K562 (cell line): ENCODE measurements around the gene PAK1IP1. TPM values are rescaled to one million over a fixed set of nuclear protein-coding genes. Genes with fewer than 3 reads are reported as not detected.

Experiments used
- ARNT ChIP-seq, 2 experiments: fragments of 450-650 bp; IDR thresholded peaks; 2 replicates each; pipeline ENCODE4 v1.6.1; 2016; ENCODE audit warnings: mild to moderate bottlenecking in 1 of 2
- CBFA2T3 ChIP-seq: fragments of 450-650 bp; IDR thresholded peaks from 2 replicates; pipeline ENCODE4 v1.6.1; 2017
- CBX3 ChIP-seq, 2 experiments: IDR thresholded peaks; 1 replicate in 1 of 2; 2 replicates in 1 of 2; pipeline ENCODE4 v1.6.1; 2012; ENCODE audit warnings: inconsistent platforms in 2 of 2, low read length in 2 of 2, borderline replicate concordance in 1 of 2, control low read depth in 1 of 2
- CC2D1A ChIP-seq: fragments of 450-650 bp; IDR thresholded peaks from 2 replicates; pipeline ENCODE4 v1.6.1; 2017; ENCODE audit warnings: mild to moderate bottlenecking
- CCNT2 ChIP-seq: IDR thresholded peaks from 2 replicates; pipeline ENCODE4 v1.6.1; 2011; ENCODE audit warnings: borderline replicate concordance, low read depth, mild to moderate bottlenecking, moderate library complexity, mixed read lengths, low read length; ENCODE audit not compliant: insufficient read length; ENCODE audit errors: extremely low read depth
- CHCHD3 ChIP-seq: fragments of 250-450 bp; sonication (Bioruptor Pico); IDR thresholded peaks from 2 replicates; pipeline ENCODE4 v2.1.2; 2022; ENCODE audit warnings: mild to moderate bottlenecking
- CREB1 ChIP-seq, 2 experiments: sonication (generic) in 1 of 2; formaldehyde crosslinking in 1 of 2; IDR thresholded peaks; 2 replicates each; pipeline versions ENCODE4 v1.6.1 to v1.8.0; 2012 to 2022; ENCODE audit warnings: inconsistent platforms in 1 of 2, mild to moderate bottlenecking in 1 of 2, missing genetic modification reagents in 1 of 2, moderate library complexity in 1 of 2
- E2F4 ChIP-seq: sonication (generic); formaldehyde crosslinking; IDR thresholded peaks from 2 replicates; pipeline ENCODE4 v1.8.0; 2022; ENCODE audit warnings: mild to moderate bottlenecking, low read depth, missing genetic modification reagents
- ESRRB ChIP-seq: fragments of 250-450 bp; sonication (Bioruptor Pico); IDR thresholded peaks from 2 replicates; pipeline ENCODE4 v1.5.0; 2020; ENCODE audit warnings: mild to moderate bottlenecking, moderate library complexity, borderline replicate concordance
- ETS1 ChIP-seq: conservative IDR thresholded peaks from 2 replicates; pipeline ENCODE4 v1.6.1; 2011; ENCODE audit warnings: low read depth, mild to moderate bottlenecking, low read length; ENCODE audit not compliant: control insufficient read depth
- FOXJ2 ChIP-seq: fragments of 200-800 bp; sonication (Bioruptor generic); IDR thresholded peaks from 2 replicates; pipeline ENCODE4 v1.6.1; 2016; ENCODE audit warnings: missing genetic modification characterization, missing compliant biosample characterization
- GATA2 ChIP-seq: sonication (generic); formaldehyde crosslinking; IDR thresholded peaks from 2 replicates; pipeline ENCODE4 v1.4.0; 2020; ENCODE audit warnings: mild to moderate bottlenecking, missing genetic modification reagents
- GATAD2B ChIP-seq: fragments of 450-650 bp; IDR thresholded peaks from 2 replicates; pipeline ENCODE4 v1.6.1; 2017; ENCODE audit warnings: mild to moderate bottlenecking, borderline replicate concordance
- HMG20A ChIP-seq: fragments of 450-650 bp; formaldehyde crosslinking; conservative IDR thresholded peaks from 2 replicates; pipeline ENCODE4 v1.4.0; 2020; ENCODE audit warnings: mild to moderate bottlenecking, mixed read lengths
- KDM1A ChIP-seq, 2 experiments: fragments of 450-650 bp; IDR thresholded peaks; 2 replicates each; pipeline ENCODE4 v1.6.1; 2016; ENCODE audit warnings: mild to moderate bottlenecking in 2 of 2
- MAFF ChIP-seq: IDR thresholded peaks from 2 replicates; pipeline ENCODE4 v1.6.1; 2012; ENCODE audit warnings: low read length, improper control_type of control experiment
- MAX ChIP-seq: sonication (generic); formaldehyde crosslinking; IDR thresholded peaks from 2 replicates; pipeline ENCODE4 v1.9.0; 2022; ENCODE audit warnings: mild to moderate bottlenecking, missing genetic modification reagents
- MXI1 ChIP-seq: IDR thresholded peaks from 2 replicates; pipeline ENCODE4 v1.6.1; 2011; ENCODE audit warnings: low read depth, mild to moderate bottlenecking, improper control_type of control experiment, low read length
- MYNN ChIP-seq, 2 experiments: sonication (generic); formaldehyde crosslinking in 1 of 2; IDR thresholded peaks; 2 replicates each; pipeline versions ENCODE4 v1.5.0 to v1.6.1; 2016 to 2020; ENCODE audit warnings: antibody characterized with exemption in 1 of 2, missing genetic modification reagents in 1 of 2
- NFIC ChIP-seq: fragments of 450-650 bp; IDR thresholded peaks from 2 replicates; pipeline ENCODE4 v1.6.1; 2017; ENCODE audit warnings: mild to moderate bottlenecking, inconsistent platforms
- NR3C1 ChIP-seq: sonication (generic); formaldehyde crosslinking; IDR thresholded peaks from 2 replicates; pipeline ENCODE4 v1.8.1; 2022; ENCODE audit warnings: missing genetic modification reagents
- POLR2H ChIP-seq: IDR thresholded peaks from 2 replicates; pipeline ENCODE4 v1.6.1; 2016; ENCODE audit warnings: missing genetic modification characterization, low read depth, mild to moderate bottlenecking, control low read depth, missing compliant biosample characterization, moderate library complexity
- SAFB2 ChIP-seq: fragments of 200-400 bp; formaldehyde crosslinking; IDR thresholded peaks from 2 replicates; pipeline ENCODE4 v1.6.1; 2018; ENCODE audit warnings: borderline replicate concordance, low read length, low read depth, moderate library complexity; ENCODE audit not compliant: severe bottlenecking
- SIN3A ChIP-seq, 2 experiments: fragments of 150-350 bp in 1 of 2; IDR thresholded peaks; 2 replicates each; pipeline ENCODE4 v1.6.1; 2011 to 2016; ENCODE audit warnings: borderline replicate concordance in 2 of 2, low read depth in 2 of 2, low read length in 2 of 2, mild to moderate bottlenecking in 2 of 2, moderate library complexity in 2 of 2; ENCODE audit not compliant: control insufficient read depth in 1 of 2
- ZBED1 ChIP-seq: IDR thresholded peaks from 2 replicates; pipeline ENCODE4 v1.6.1; 2014
- ZFX ChIP-seq: sonication (generic); formaldehyde crosslinking; IDR thresholded peaks from 2 replicates; pipeline ENCODE4 v1.8.0; 2022; ENCODE audit warnings: mild to moderate bottlenecking, missing genetic modification reagents, moderate library complexity
- ZNF444 ChIP-seq: fragments of 250-450 bp; sonication (Bioruptor Pico); IDR thresholded peaks from 2 replicates; pipeline ENCODE4 v1.4.0; 2020; ENCODE audit warnings: mild to moderate bottlenecking, moderate library complexity
- ZNF589 ChIP-seq: fragments of 200-800 bp; sonication (Bioruptor generic); IDR thresholded peaks from 2 replicates; pipeline ENCODE4 v1.6.1; 2016; ENCODE audit warnings: low read depth, missing genetic modification characterization, missing compliant biosample characterization
- ZNF780A ChIP-seq: fragments of 250-450 bp; sonication (Bioruptor Pico); IDR thresholded peaks from 2 replicates; pipeline ENCODE4 v1.5.0; 2021; ENCODE audit warnings: mild to moderate bottlenecking
- polyA plus RNA-seq, 8 experiments: library from polyadenylated mRNA; depleted of rRNA in 4 of 8; stranded (reverse) in 5 of 8; unstranded in 3 of 8; fragments of >200 nt; fragmentation: Nextera tagmentation in 2 of 8; fragmentation: Illumina TruSeq in 1 of 8; extraction: Ambion mirVana in 2 of 8; extraction: Trizol in 1 of 8; gene quantifications; 2 replicates each; pipeline versions ENCODE4 v1.2.1 to v1.2.3, GENCODE V29; 2011 to 2014; ENCODE audit warnings: inconsistent platforms in 1 of 8, missing spikeins in 1 of 8
- total RNA-seq, 7 experiments: library from RNA; depleted of rRNA in 6 of 7; stranded (reverse); fragments of >200 nt in 6 of 7; fragmentation: Illumina TruSeq in 2 of 7; extraction: Trizol in 2 of 7; gene quantifications; 2 replicates each; pipeline versions ENCODE4 v1.2.1 to v1.2.3, GENCODE V29; 2011 to 2021; ENCODE audit warnings: low replicate concordance in 1 of 7

PAK1IP1 gene
- total and polyA plus RNA-seq, 9 of the 15 experiments (the other 6 are each of a cell fraction or from before 2014, with no cell fraction given), result 50.0 to 200 (median 87.0) TPM

GRCh38 chr6:10749734-10750133, 55.0 kb downstream of the PAK1IP1 start (continued):
- TF ChIP-seq ETS1 (0 out of 2 replicates have a peak, but pooled peaks have one; percentile 51), CCNT2 (no peak), SIN3A (IDR thresholded peaks at IDR 0.05; ENCODE audit: borderline replicate concordance in 2 of 2, control insufficient read depth in 1 of 2, low read depth in 2 of 2, low read length in 2 of 2) (0 out of 4 replicates have a peak, but pooled peaks of 1 of the 2 experiments have one; percentile 19), SAFB2 (no peak), ZFX (peak; percentile 58), ZBED1 (0 out of 2 replicates have a peak, but pooled peaks have one; percentile 50), CBX3 (IDR thresholded peaks at IDR 0.05; ENCODE audit: borderline replicate concordance in 1 of 2, low read length in 2 of 2) (peak in 1 of 2 experiments; percentile 51; a peak in 1 of 3 replicates), POLR2H (tag) (no peak), ZNF589 (CRISPR knock-in tag) (no peak), CC2D1A (peak; percentile 91; the same call in 1 of the 2 replicates), MAFF (no peak), GATA2 (CRISPR knock-in tag) (peak; percentile 88), GATAD2B (no peak), ZNF444 (CRISPR knock-in tag) (no peak), MYNN (IDR thresholded peaks at IDR 0.05) (peak; percentile 100), MYNN (CRISPR knock-in tag; IDR thresholded peaks at IDR 0.05) (peak; percentile 32; the same call in 1 of the 2 replicates), E2F4 (CRISPR knock-in tag) (no peak), CBFA2T3 (peak; percentile 98), MXI1 (0 out of 2 replicates have a peak, but pooled peaks have one; percentile 49), ARNT (IDR thresholded peaks at IDR 0.05) (peak in 1 of 2 experiments; percentile 87; a peak in 1 of 4 replicates), NR3C1 (CRISPR knock-in tag) (no peak), HMG20A (no peak), ESRRB (no peak), KDM1A (IDR thresholded peaks at IDR 0.05) (peak; percentile 90 to 93; a peak in 3 of 4 replicates), ZNF780A (no peak), FOXJ2 (tag) (no peak), NFIC (peak; percentile 87), CHCHD3 (CRISPR knock-in tag) (no peak), MAX (CRISPR knock-in tag) (peak; percentile 38; the same call in 1 of the 2 replicates), CREB1 (IDR thresholded peaks at IDR 0.05) (peak; percentile 68; the same call in 1 of the 2 replicates), CREB1 (CRISPR knock-in tag; IDR thresholded peaks at IDR 0.05) (no peak)
